HepG2 (cell line): ENCODE measurements around the gene GTF2H2. TPM values are rescaled to one million over a fixed set of nuclear protein-coding genes. Genes with fewer than 3 reads are reported as not detected.
A peak's percentile ranks its signal among the peaks of the same experiment; 100 is the strongest.

ENCODE experiments used
- ATAC-seq: fragments of 200-7000 bp; cut with Tn5 transposase; 3 replicates; pipeline ENCODE4 v1.9.1; 2020; ENCODE audit warnings: mild to moderate bottlenecking, moderate library complexity
- BruUV-seq: library from RNA; stranded (reverse); fragments of 400-500 nt; replicated peaks from 2 replicates; lab custom pipeline; 2021; lab: Mats Ljungman, UMichigan
- CTCF ChIA-PET: fragments of 300-600 bp; formaldehyde crosslinking; extraction: SDS; loops from one replicate; lab custom pipeline; 2021; ENCODE audit warnings: low total read pairs, inconsistent platforms, low intra/inter-chr PET ratio; lab: Yijun Ruan, JAX
- POLR2A ChIA-PET: fragments of 350-600 bp; sonication (Branson Sonifier 250); formaldehyde crosslinking; loops from one replicate; lab custom pipeline; 2020; ENCODE audit warnings: antibody characterized with exemption, inconsistent platforms; lab: Yijun Ruan, JAX
- DNase-seq: peaks from one replicate; pipeline ENCODE4 v3.0.0-alpha.2; 2015; ENCODE audit warnings: low spot score
- FAIRE-seq: peaks from 3 replicates; lab custom pipeline; 2011; peaks lifted over from hg19 to GRCh38; lab: Jason Lieb, UNC
- H2AFZ ChIP-seq: one replicate; pipeline ENCODE4 v1.6.1; 2011; ENCODE audit warnings: low read length, inconsistent platforms
- H3K27ac ChIP-seq: fragments of 300-600 bp; 3 replicates; pipeline ENCODE4 v1.8.0; 2011; ENCODE audit warnings: mixed run types, mild to moderate bottlenecking, mixed read lengths, low read length, inconsistent platforms; ENCODE audit not compliant: insufficient read depth; ENCODE audit errors: extremely low read length
- H3K27me3 ChIP-seq, 2 experiments: fragments of 200-600 bp in 1 of 2; 2 replicates in 1 of 2; 3 replicates in 1 of 2; pipeline versions ENCODE4 v1.6.0 to v1.8.0; 2011; ENCODE audit warnings: low read length in 2 of 2, mild to moderate bottlenecking in 2 of 2, moderate library complexity in 2 of 2, inconsistent platforms in 1 of 2; ENCODE audit not compliant: insufficient read depth in 2 of 2, control insufficient read depth in 1 of 2
- H3K36me3 ChIP-seq, 2 experiments: fragments of 200-600 bp in 1 of 2; replicated peaks in 1 of 2; 2 replicates in 1 of 2; 3 replicates in 1 of 2; pipeline versions ENCODE4 v1.5.1 to v1.8.0; 2011; ENCODE audit warnings: low read length in 2 of 2, inconsistent platforms in 1 of 2; ENCODE audit not compliant: insufficient read depth in 2 of 2, control insufficient read depth in 1 of 2
- H3K4me1 ChIP-seq: 2 replicates; pipeline ENCODE4 v1.5.1; 2012; ENCODE audit warnings: low read length, inconsistent platforms; ENCODE audit not compliant: insufficient read depth
- H3K4me2 ChIP-seq: 2 replicates; pipeline ENCODE4 v1.6.0; 2011; ENCODE audit warnings: low read depth, low read length, inconsistent platforms
- H3K4me3 ChIP-seq, 3 experiments: fragments of 200-600 bp in 1 of 3; sonication (generic), shearing (Covaris generic) in 1 of 3; replicated peaks in 1 of 3; 2 replicates each; pipeline ENCODE4 v1.5.1; 2011 to 2016; ENCODE audit warnings: low read length in 3 of 3, inconsistent platforms in 2 of 3, low read depth in 2 of 3, mild to moderate bottlenecking in 2 of 3, control low read depth in 1 of 3, mixed read lengths in 1 of 3; ENCODE audit not compliant: insufficient read depth in 1 of 3
- H3K79me2 ChIP-seq: one replicate; pipeline ENCODE4 v1.6.1; 2011; ENCODE audit warnings: low read length, inconsistent platforms; ENCODE audit not compliant: insufficient read depth
- H3K9ac ChIP-seq: 2 replicates; pipeline ENCODE4 v1.6.0; 2011; ENCODE audit warnings: mild to moderate bottlenecking, low read depth, low read length, inconsistent platforms; ENCODE audit not compliant: insufficient read depth
- H3K9me3 ChIP-seq: 2 replicates; pipeline ENCODE4 v1.5.1; 2012; ENCODE audit warnings: mild to moderate bottlenecking, low read length
- H4K20me1 ChIP-seq: 2 replicates; pipeline ENCODE4 v1.6.0; 2011; ENCODE audit warnings: inconsistent platforms, mild to moderate bottlenecking, low read length, moderate library complexity; ENCODE audit not compliant: insufficient read depth
- FOXA3 ChIP-seq: IDR thresholded peaks from 2 replicates; pipeline ENCODE4 v1.6.1; 2016; ENCODE audit warnings: missing genetic modification reagents, missing compliant biosample characterization
- FOXO1 ChIP-seq: sonication (generic); formaldehyde crosslinking; IDR thresholded peaks from 2 replicates; pipeline ENCODE4 v1.4.0; 2020; ENCODE audit warnings: missing genetic modification reagents
- HNF4A ChIP-seq: sonication (generic); formaldehyde crosslinking; IDR thresholded peaks from 2 replicates; pipeline ENCODE4 v1.4.0; 2020; ENCODE audit warnings: missing genetic modification reagents
- KAT7 ChIP-seq: IDR thresholded peaks from 2 replicates; pipeline ENCODE4 v1.6.1; 2018; ENCODE audit warnings: borderline replicate concordance, missing compliant biosample characterization
- KLF9 ChIP-seq: IDR thresholded peaks from 2 replicates; pipeline ENCODE4 v1.6.1; 2016; ENCODE audit warnings: low read depth
- MYPOP ChIP-seq: sonication (generic); formaldehyde crosslinking; IDR thresholded peaks from 2 replicates; pipeline ENCODE4 v1.8.1; 2023; ENCODE audit warnings: mild to moderate bottlenecking, moderate library complexity, missing genetic modification reagents
- SIX1 ChIP-seq: sonication (generic); formaldehyde crosslinking; IDR thresholded peaks from 2 replicates; pipeline ENCODE4 v1.4.0; 2020; ENCODE audit warnings: missing genetic modification reagents, borderline replicate concordance
- SMC3 ChIP-seq: IDR thresholded peaks from 2 replicates; pipeline ENCODE4 v1.6.1; 2011; ENCODE audit warnings: low read length, improper control_type of control experiment
- TEAD3 ChIP-seq: optimal IDR thresholded peaks from 2 replicates; pipeline ENCODE3; 2016; ENCODE audit warnings: borderline replicate concordance
- TFAP4 ChIP-seq: sonication (generic); IDR thresholded peaks from 2 replicates; pipeline ENCODE4 v1.6.1; 2016; ENCODE audit warnings: low read depth, borderline replicate concordance
- ZBTB33 ChIP-seq: sonication (generic); formaldehyde crosslinking; IDR thresholded peaks from 2 replicates; pipeline ENCODE4 v1.4.0; 2020; ENCODE audit warnings: missing genetic modification reagents
- ZFP37 ChIP-seq: sonication (generic); formaldehyde crosslinking; IDR thresholded peaks from 2 replicates; pipeline ENCODE4 v1.4.0; 2020; ENCODE audit warnings: missing genetic modification reagents, borderline replicate concordance
- ZMYM3 ChIP-seq: sonication (generic); formaldehyde crosslinking; IDR thresholded peaks from 2 replicates; pipeline ENCODE4 v1.5.1; 2020; ENCODE audit warnings: mild to moderate bottlenecking, missing genetic modification reagents
- ZMYM4 ChIP-seq: sonication (generic); formaldehyde crosslinking; IDR thresholded peaks from 2 replicates; pipeline ENCODE4 v1.8.1; 2023; ENCODE audit warnings: mild to moderate bottlenecking, missing genetic modification reagents
- ZNF274 ChIP-seq: sonication (generic); formaldehyde crosslinking; IDR thresholded peaks from 2 replicates; pipeline ENCODE4 v1.5.1; 2020; ENCODE audit warnings: mild to moderate bottlenecking, missing genetic modification reagents
- ZNF468 ChIP-seq: sonication (generic); formaldehyde crosslinking; IDR thresholded peaks from 2 replicates; pipeline ENCODE4 v1.8.0; 2022; ENCODE audit warnings: mild to moderate bottlenecking, moderate library complexity, missing genetic modification reagents
- ZNF501 ChIP-seq: sonication (generic); formaldehyde crosslinking; IDR thresholded peaks from 2 replicates; pipeline ENCODE4 v1.5.1; 2020; ENCODE audit warnings: mild to moderate bottlenecking, moderate library complexity, missing genetic modification reagents
- ZNF570 ChIP-seq: sonication (generic); formaldehyde crosslinking; IDR thresholded peaks from 2 replicates; pipeline ENCODE4 v1.4.0; 2020; ENCODE audit warnings: mild to moderate bottlenecking, missing genetic modification reagents, borderline replicate concordance
- ZNF629 ChIP-seq: sonication (generic); formaldehyde crosslinking; conservative IDR thresholded peaks from 2 replicates; pipeline ENCODE4 v1.5.0; 2020; ENCODE audit warnings: missing genetic modification reagents
- ZNF747 ChIP-seq: sonication (generic); formaldehyde crosslinking; IDR thresholded peaks from 2 replicates; pipeline ENCODE4 v1.8.1; 2023; ENCODE audit warnings: missing genetic modification reagents, mild to moderate bottlenecking, borderline replicate concordance
- ZSCAN5A ChIP-seq: sonication (generic); formaldehyde crosslinking; IDR thresholded peaks from 2 replicates; pipeline ENCODE4 v1.8.0; 2022; ENCODE audit warnings: mild to moderate bottlenecking, missing genetic modification reagents, borderline replicate concordance
- WGBS: methylation state at CpG from one replicate; pipeline ENCODE4 v1.1.6; 2017; ENCODE audit warnings: low lambda C conversion rate; 5-methylcytosine and 5-hydroxymethylcytosine counted together
- in situ Hi-C: cut with HindIII; loops from 2 replicates; pipeline ENCODE4 v1.10.0; 2017; ENCODE audit warnings: low pct_unique_long_range_greater_than_20kb; ENCODE audit not compliant: extremely low pct_ligation_motif_present
- intact Hi-C: fragments of 100-400 bp; cut with micrococcal nuclease; formaldehyde crosslinking; loops from one replicate; pipeline ENCODE4 v1.10.0; 2022; ENCODE audit not compliant: unreplicated experiment
- polyA plus RNA-seq, 8 experiments: library from polyadenylated mRNA; depleted of rRNA in 3 of 8; stranded (reverse) in 7 of 8; unstranded in 1 of 8; fragments of >200 nt; fragmentation: Illumina TruSeq in 4 of 8; extraction: Trizol in 4 of 8; gene quantifications; 2 replicates each; pipeline versions ENCODE4 v1.2.1 to v1.2.3, GENCODE V29; 2011 to 2016; ENCODE audit warnings: low read depth in 4 of 8, missing spikeins in 1 of 8, mixed read lengths in 1 of 8; ENCODE audit not compliant: insufficient read depth in 1 of 8
- total RNA-seq, 5 experiments: library from RNA; depleted of rRNA; stranded (reverse); fragments of >200 nt; fragmentation: Illumina TruSeq; extraction: Trizol; gene quantifications; 2 replicates each; pipeline ENCODE4 v1.2.3, GENCODE V29; 2016; ENCODE audit warnings: low read depth in 1 of 5

The GTF2H2 gene
- total and polyA plus RNA-seq, 2 of the 13 experiments (the other 11 are each of a cell fraction or from before 2014, with no cell fraction given): 14.5 to 38.1 TPM

- POLR2A ChIA-PET: no interaction called here
- H3K79me2 ChIP-seq: no peaks in the 10 kb centered on the region
- no peaks in the 10 kb centered on the region for H4K20me1 ChIP-seq
- no peaks in the 10 kb centered on the region for H3K36me3 ChIP-seq
- peak overlapping the region; percentile 11 to 47 (median 22); a peak in 4 of 6 replicates for H3K4me3 ChIP-seq
- ATAC-seq: peak; percentile 82
- WGBS: under 1% methylated on average over 8 of the region's 8 CpGs
- H3K9ac ChIP-seq: no peak overlapping the region
- no TSS peak for BruUV-seq
- H2AFZ ChIP-seq: peak overlapping the region; percentile 8
- H3K4me1 ChIP-seq: peaks cover 35% of the 10 kb centered on the region
- peak overlapping the region; percentile 75 for H3K4me2 ChIP-seq
- H3K27ac ChIP-seq: no peak overlapping the region
- no peak for FAIRE-seq
- H3K9me3 ChIP-seq: no peaks in the 10 kb centered on the region
- in situ Hi-C loops: no loop called here
- H3K27me3 ChIP-seq: no peaks in the 10 kb centered on the region
- intact Hi-C loops: no loop called here
- CTCF ChIA-PET: no interaction called here
- DNase-seq: peak; percentile 36
- TF ChIP-seq ZNF468: no peak
- TF ChIP-seq MYPOP (CRISPR knock-in tag): 0 out of 2 replicates have a peak, but pooled peaks have one; percentile 25
- TF ChIP-seq KAT7 (CRISPR knock-in tag): no peak
- peak; percentile 87 for TF ChIP-seq HNF4A (CRISPR knock-in tag)
- no peak for TF ChIP-seq KLF9 (CRISPR knock-in tag)
- peak; percentile 65 for TF ChIP-seq ZMYM4 (CRISPR knock-in tag)
- TF ChIP-seq FOXA3 (CRISPR knock-in tag): peak; percentile 72
- TF ChIP-seq ZMYM3 (CRISPR knock-in tag): peak; percentile 87
- TF ChIP-seq ZNF274 (CRISPR knock-in tag): peak; percentile 38; the same call in 1 of the 2 replicates
- no peak for TF ChIP-seq ZNF570 (CRISPR knock-in tag)
- TF ChIP-seq ZSCAN5A (CRISPR knock-in tag): no peak
- no peak for TF ChIP-seq ZFP37 (CRISPR knock-in tag)
- TF ChIP-seq ZNF629: peak; percentile 89
- peak; percentile 3; the same call in 1 of the 2 replicates for TF ChIP-seq SMC3
- 0 out of 2 replicates have a peak, but pooled peaks have one; percentile 21 for TF ChIP-seq ZNF501 (CRISPR knock-in tag)
- peak; percentile 24; the same call in 1 of the 2 replicates for TF ChIP-seq FOXO1
- TF ChIP-seq SIX1 (CRISPR knock-in tag): peak; percentile 94
- TF ChIP-seq ZBTB33: no peak
- peak; percentile 54; the same call in 1 of the 2 replicates for TF ChIP-seq ZNF747 (CRISPR knock-in tag)
- TF ChIP-seq TEAD3 (CRISPR knock-in tag): peak; percentile 84
- TF ChIP-seq TFAP4: peak; percentile 50; the same call in 1 of the 2 replicates
Measured at GRCh38 chr5:71011194-71011792, 56.2 kb downstream of the GTF2H2 start.
